Transverse colon (tissue), 4 donors: ENCODE data around the gene CTSA. TPM values are rescaled to one million over a fixed set of nuclear protein-coding genes. Genes with fewer than 3 reads are reported as not detected.
A peak's percentile ranks its signal among the peaks of the same experiment; 100 is the strongest.

ENCODE experiments used
- DNase-seq: peaks from one replicate; pipeline ENCODE4 v3.0.0-alpha.2; 2019
- H3K27ac ChIP-seq, 4 donors: fragments of 200-600 bp; sonication (generic); 2 replicates each; pipeline ENCODE4 v1.5.1; 2016 to 2018; ENCODE audit warnings: inconsistent platforms in 4 of 4
- H3K27me3 ChIP-seq: fragments of 200-600 bp; sonication (generic); 2 replicates; pipeline ENCODE4 v1.5.1; 2017; ENCODE audit warnings: inconsistent platforms
- H3K36me3 ChIP-seq, 4 donors: fragments of 200-600 bp; sonication (generic); 2 replicates each; pipeline ENCODE4 v1.5.1; 2017 to 2019; ENCODE audit warnings: inconsistent platforms in 4 of 4
- H3K4me1 ChIP-seq, 4 donors: fragments of 200-600 bp; sonication (generic); 2 replicates each; pipeline ENCODE4 v1.5.1; 2017 to 2020; ENCODE audit warnings: inconsistent platforms in 4 of 4
- H3K4me3 ChIP-seq, 4 donors: fragments of 200-600 bp; sonication (generic); 1 replicate in 1 of 4; 2 replicates in 3 of 4; pipeline versions ENCODE4 v1.5.1 to v1.6.1; 2017 to 2019; ENCODE audit warnings: inconsistent platforms in 4 of 4
- H3K9me3 ChIP-seq, 2 donors: fragments of 200-600 bp; sonication (generic); 2 replicates each; pipeline ENCODE4 v1.5.1; 2017 to 2019; ENCODE audit warnings: inconsistent platforms in 2 of 2
- CTCF ChIP-seq, 5 experiments: fragments of 200-600 bp in 3 of 5; fragments of 450-650 bp in 2 of 5; sonication (generic) in 3 of 5; IDR thresholded peaks; 1 replicate in 2 of 5; 2 replicates in 3 of 5; pipeline ENCODE4 v1.5.1; 2016 to 2017; ENCODE audit warnings: antibody characterized with exemption in 5 of 5, inconsistent platforms in 3 of 5, mild to moderate bottlenecking in 2 of 5, moderate library complexity in 1 of 5
- EP300 ChIP-seq: sonication (generic); formaldehyde crosslinking; IDR thresholded peaks from one replicate; pipeline ENCODE4 v1.6.1; 2017; ENCODE audit warnings: antibody characterized with exemption, low read depth
- POLR2A ChIP-seq: fragments of 450-650 bp; IDR thresholded peaks from one replicate; pipeline ENCODE4 v1.6.1; 2016; ENCODE audit warnings: antibody characterized with exemption, mild to moderate bottlenecking, moderate library complexity
- POLR2AphosphoS5 ChIP-seq, 3 donors: sonication (generic); formaldehyde crosslinking; IDR thresholded peaks; one replicate each; pipeline ENCODE4 v1.6.1; 2016; ENCODE audit warnings: antibody characterized with exemption in 3 of 3
- WGBS, 2 donors: methylation state at CpG; one replicate each; pipeline ENCODE4 v1.1.5; 2018; ENCODE audit warnings: low coverage in 1 of 2; 5-methylcytosine and 5-hydroxymethylcytosine counted together
- in situ Hi-C, 4 donors: fragments of 200-750 bp; cut with MboI; loops; one replicate each; pipeline versions ENCODE4 v1.15.0 to v1.15.1; 2017; ENCODE audit warnings: low sequenced_read_pairs in 3 of 4, low pct_ligation_motif_present in 1 of 4, low pct_unique_long_range_greater_than_20kb in 1 of 4
- intact Hi-C: fragments of 100-400 bp; cut with DNase I; formaldehyde crosslinking; loops from one replicate; pipeline ENCODE4 v1.15.1; 2023; ENCODE audit warnings: low total_unique reads
- total RNA-seq, 4 donors: library from RNA; depleted of rRNA; stranded (reverse); fragments of >200 nt; gene quantifications; one replicate each; pipeline ENCODE4 v1.1.0, GENCODE V29; 2016

The CTSA gene
- total RNA-seq, 4 donors from 2014 or later, result 197 to 971 (median 466) TPM

- Histone ChIP-seq H3K9me3 (no peaks in the 10 kb centered on the region), H3K27me3 (no peaks in the 10 kb centered on the region), H3K27ac (peak overlapping the region; percentile 97 to 100 (median 99)), H3K4me1 (peaks cover 7 to 22% (median 10%) of the 10 kb centered on the region in 4 donors), H3K36me3 (peaks cover 0 to 13% (median 6%) of the 10 kb centered on the region in 4 donors), H3K4me3 (peak overlapping the region; percentile 66 to 99 (median 84))
- in situ Hi-C loops (no loop called here), intact Hi-C loops (no loop called here)
- peak; percentile 79 for DNase-seq
- WGBS, 2 donors, result 18 to 43% methylated on average over 2 to 22 of the region's 22 CpGs
- no peak for TF ChIP-seq POLR2A
- no peak for TF ChIP-seq EP300
- peak in 4 of 5 experiments; percentile 6 to 41 (median 21) for TF ChIP-seq CTCF (IDR thresholded peaks at IDR 0.05)
- peak in 1 of 3 donors; percentile 33 for TF ChIP-seq POLR2AphosphoS5 (IDR thresholded peaks at IDR 0.05)
Measured at GRCh38 chr20:45933266-45934045, 42.3 kb downstream of the CTSA start.

- 0% methylated on average over 1 to 19 of the region's 34 CpGs for WGBS, 2 donors
- H3K36me3 ChIP-seq, result peaks cover 0 to 16% (median 7%) of the 10 kb centered on the region in 4 donors
- TF ChIP-seq POLR2AphosphoS5 (IDR thresholded peaks at IDR 0.05) (no peak), EP300 (no peak), POLR2A (no peak), CTCF (IDR thresholded peaks at IDR 0.05) (no peak)
- H3K4me1 ChIP-seq, result peaks cover 7 to 22% (median 10%) of the 10 kb centered on the region in 4 donors
- intact Hi-C loops (no loop called here), in situ Hi-C loops (no loop called here)
- H3K4me3 ChIP-seq, result peak overlapping the region; percentile 66 to 99 (median 84)
- DNase-seq, result peak; percentile 59
- H3K9me3 ChIP-seq, result no peaks in the 10 kb centered on the region
- H3K27me3 ChIP-seq, result no peaks in the 10 kb centered on the region
- H3K27ac ChIP-seq, result peak overlapping the region; percentile 97 to 100 (median 99)
Measured at GRCh38 chr20:45934046-45934585, 43.0 kb downstream of the CTSA start.

GRCh38 chr20:45934586-45935415, 43.7 kb downstream of the CTSA start, which contains the start of gene PCIF1:
Gene PCIF1, plus strand, starts transcription at chr20:45934683. Its CDS starts 4,317 bp downstream, at chr20:45939000.
- Histone ChIP-seq H3K27ac (peak within 1 kb of the TSS; percentile 97 to 100 (median 99)), H3K4me3 (peak within 1 kb of the TSS; percentile 66 to 99 (median 84)), H3K36me3 (peaks cover 0 to 23% (median 11%) of the 10 kb centered on the region in 4 donors), H3K27me3 (no peaks in the 10 kb centered on the region), H3K4me1 (peaks cover 7 to 22% (median 10%) of the 10 kb centered on the region in 4 donors), H3K9me3 (no peaks in the 10 kb centered on the region)
- intact Hi-C loops (no loop called here), in situ Hi-C loops (no loop called here)
- 0 to 1% methylated on average over 2 to 48 of the region's 102 CpGs for whole genome bisulfite sequencing, 2 donors
- peak; percentile 98 for DNase-seq
- TF ChIP-seq POLR2A, result peak; percentile 95
- TF ChIP-seq POLR2AphosphoS5 (IDR thresholded peaks at IDR 0.05), result peak; percentile 97 to 100 (median 100)
- peak in 1 of 5 experiments; percentile 11 for TF ChIP-seq CTCF (IDR thresholded peaks at IDR 0.05)
- no peak for TF ChIP-seq EP300
